NT2/D1 (cell line): ENCODE results near the gene CNOT4.

Experiments used
- DNase-seq: peaks from one replicate; pipeline ENCODE4 v3.0.0-alpha.2; 2011; ENCODE audit warnings: low read depth, low spot score
- H3K27me3 ChIP-seq: 2 replicates; pipeline ENCODE4 v1.6.0; 2011; ENCODE audit warnings: mild to moderate bottlenecking; ENCODE audit not compliant: insufficient read length, insufficient read depth
- H3K36me3 ChIP-seq: 2 replicates; pipeline ENCODE4 v1.6.1; 2011; ENCODE audit warnings: mild to moderate bottlenecking, low read length, mixed read lengths; ENCODE audit not compliant: insufficient read depth, insufficient read length
- H3K4me1 ChIP-seq: 2 replicates; pipeline ENCODE4 v1.5.1; 2011; ENCODE audit not compliant: insufficient read depth, insufficient read length
- H3K4me3 ChIP-seq: 2 replicates; pipeline ENCODE4 v1.5.1; 2011; ENCODE audit warnings: low read depth; ENCODE audit not compliant: insufficient read length
- H3K9ac ChIP-seq: 2 replicates; pipeline ENCODE4 v1.6.0; 2011; ENCODE audit warnings: low read depth; ENCODE audit not compliant: insufficient read length
- H3K9me3 ChIP-seq: 2 replicates; pipeline ENCODE4 v1.5.1; 2011; ENCODE audit warnings: mild to moderate bottlenecking, low read length; ENCODE audit not compliant: insufficient read depth
- SUZ12 ChIP-seq: IDR thresholded peaks from 2 replicates; pipeline ENCODE4 v1.6.1; 2011; ENCODE audit not compliant: insufficient read length, insufficient read depth; ENCODE audit errors: extremely low read depth
- YY1 ChIP-seq: IDR thresholded peaks from 2 replicates; pipeline ENCODE4 v1.6.1; 2011; ENCODE audit not compliant: insufficient read length, insufficient read depth
- ZNF274 ChIP-seq: IDR thresholded peaks from 2 replicates; pipeline ENCODE4 v1.6.1; 2011; ENCODE audit warnings: mild to moderate bottlenecking, low read depth, low read length

CNOT4 gene

DNA sequence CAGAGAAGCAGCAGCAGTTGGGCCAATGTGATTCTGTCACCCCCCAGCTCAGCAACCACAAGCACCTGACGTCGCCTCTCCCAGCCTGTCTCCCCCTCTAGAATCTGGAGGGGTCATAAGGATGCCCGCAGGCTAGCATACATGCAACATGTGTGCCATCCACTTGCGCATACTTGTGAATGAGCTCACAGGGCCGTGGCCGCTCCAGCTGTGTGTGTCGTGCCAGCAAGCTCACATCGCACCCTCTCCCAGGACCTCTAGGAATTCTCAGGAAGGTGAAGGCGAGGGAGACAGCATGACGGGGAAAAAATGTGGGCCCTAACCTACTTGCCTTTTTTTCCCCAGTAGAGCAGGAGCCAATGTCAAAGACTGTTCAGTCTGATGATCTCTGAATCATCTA lies 195.9 kb downstream of the CNOT4 start:
- Histone ChIP-seq H3K36me3 (no peaks in the 10 kb centered on the region), H3K9me3 (no peaks in the 10 kb centered on the region), H3K27me3 (no peaks in the 10 kb centered on the region), H3K9ac (no peak overlapping the region), H3K4me3 (no peak overlapping the region), H3K4me1 (no peaks in the 10 kb centered on the region)
- no peak for TF ChIP-seq ZNF274
- no peak for TF ChIP-seq YY1
- TF ChIP-seq SUZ12 = no peak
- no peak for DNase-seq
